ENCODE results near the gene COL4A2. TPM values are rescaled to one million over a fixed set of nuclear protein-coding genes. Genes with fewer than 3 reads are reported as not detected.

The COL4A2 gene
- polyA plus RNA-seq, 1 experiment = 886 TPM

GRCh38 chr13:110276553-110276950, 30.5 kb upstream of the COL4A2 start:
- ChIA-PET CTCF (interaction anchor here (0.8 to 0.9 kb wide), 2 partner anchors 32 to 135 kb away, joined by 3 read pairs; no protein-coding TSS in a partner anchor), POLR2A (no interaction called here)
- TF ChIP-seq, protein P1, sequence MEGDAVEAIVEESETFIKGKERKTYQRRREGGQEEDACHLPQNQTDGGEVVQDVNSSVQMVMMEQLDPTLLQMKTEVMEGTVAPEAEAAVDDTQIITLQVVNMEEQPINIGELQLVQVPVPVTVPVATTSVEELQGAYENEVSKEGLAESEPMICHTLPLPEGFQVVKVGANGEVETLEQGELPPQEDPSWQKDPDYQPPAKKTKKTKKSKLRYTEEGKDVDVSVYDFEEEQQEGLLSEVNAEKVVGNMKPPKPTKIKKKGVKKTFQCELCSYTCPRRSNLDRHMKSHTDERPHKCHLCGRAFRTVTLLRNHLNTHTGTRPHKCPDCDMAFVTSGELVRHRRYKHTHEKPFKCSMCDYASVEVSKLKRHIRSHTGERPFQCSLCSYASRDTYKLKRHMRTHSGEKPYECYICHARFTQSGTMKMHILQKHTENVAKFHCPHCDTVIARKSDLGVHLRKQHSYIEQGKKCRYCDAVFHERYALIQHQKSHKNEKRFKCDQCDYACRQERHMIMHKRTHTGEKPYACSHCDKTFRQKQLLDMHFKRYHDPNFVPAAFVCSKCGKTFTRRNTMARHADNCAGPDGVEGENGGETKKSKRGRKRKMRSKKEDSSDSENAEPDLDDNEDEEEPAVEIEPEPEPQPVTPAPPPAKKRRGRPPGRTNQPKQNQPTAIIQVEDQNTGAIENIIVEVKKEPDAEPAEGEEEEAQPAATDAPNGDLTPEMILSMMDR (IDR thresholded peaks at IDR 0.05; ENCODE audit: insufficient read depth, low read depth, low read length) = no peak
- DNase-seq (ENCODE audit: low read depth) = no peak
- Histone ChIP-seq H3K4me3 (ENCODE audit: low read depth, low read length) (no peak overlapping the region), H3K36me3 (ENCODE audit: control insufficient read depth, insufficient read depth, low read length) (no peaks in the 10 kb centered on the region; the same call in 1 of the 2 replicates), H3K27me3 (ENCODE audit: control insufficient read depth, insufficient read depth, low read length) (no peaks in the 10 kb centered on the region)

- ChIA-PET POLR2A (no interaction called here), CTCF (interaction anchor here (0.8 to 1.7 kb wide), 3 partner anchors 10 to 135 kb away, joined by 3 to 6 read pairs (median 3); no protein-coding TSS in a partner anchor)
- Histone ChIP-seq H3K27me3 (ENCODE audit: control insufficient read depth, insufficient read depth, low read length) (no peaks in the 10 kb centered on the region), H3K36me3 (ENCODE audit: control insufficient read depth, insufficient read depth, low read length) (no peaks in the 10 kb centered on the region; the same call in 1 of the 2 replicates), H3K4me3 (ENCODE audit: low read depth, low read length) (no peak overlapping the region)
- TF ChIP-seq, protein P1 (IDR thresholded peaks at IDR 0.05; ENCODE audit: insufficient read depth, low read depth, low read length) = no peak
- DNase-seq (ENCODE audit: low read depth) = no peak
Observed at GRCh38 chr13:110277357-110277975, 29.6 kb upstream of the COL4A2 start.

GRCh38 chr13:110278859-110279258, 28.2 kb upstream of the COL4A2 start:
- H3K36me3 ChIP-seq (ENCODE audit: control insufficient read depth, insufficient read depth, low read length) = no peaks in the 10 kb centered on the region; the same call in 1 of the 2 replicates
- H3K4me3 ChIP-seq (ENCODE audit: low read depth, low read length) = no peak overlapping the region
- ChIA-PET POLR2A (no interaction called here), CTCF (interaction anchor here (1.0 kb wide), 1 partner anchor 8 kb away, joined by 3 read pairs; no protein-coding TSS in a partner anchor)
- DNase-seq (ENCODE audit: low read depth) = no peak
- H3K27me3 ChIP-seq (ENCODE audit: control insufficient read depth, insufficient read depth, low read length) = no peaks in the 10 kb centered on the region
- TF ChIP-seq, protein P1 (IDR thresholded peaks at IDR 0.05; ENCODE audit: insufficient read depth, low read depth, low read length) = no peak

DNA sequence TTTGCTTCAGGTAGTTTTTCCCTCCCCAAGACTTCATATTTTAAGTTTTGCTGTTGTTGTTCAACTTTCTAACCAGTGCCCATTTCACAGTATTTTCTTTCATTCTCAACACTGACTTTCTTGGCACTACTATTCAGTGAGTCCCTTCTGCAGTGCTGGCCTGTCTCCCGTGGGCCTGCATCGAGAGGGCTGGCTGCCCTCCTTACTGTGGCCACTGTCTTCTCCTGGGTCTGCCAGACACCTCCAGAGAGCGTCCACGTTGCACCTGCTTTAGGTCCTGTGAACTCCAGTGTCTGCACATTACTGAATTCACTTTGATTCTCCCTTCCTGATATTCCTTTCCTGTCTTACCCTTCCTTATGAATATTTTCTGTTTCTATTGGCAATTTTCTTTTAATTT, 27.4 kb upstream of the COL4A2 start:
- no peaks in the 10 kb centered on the region for H3K27me3 ChIP-seq (ENCODE audit: control insufficient read depth, insufficient read depth, low read length)
- H3K4me3 ChIP-seq (ENCODE audit: low read depth, low read length) = no peak overlapping the region
- POLR2A ChIA-PET = no interaction called here
- TF ChIP-seq, protein P1 (IDR thresholded peaks at IDR 0.05; ENCODE audit: insufficient read depth, low read depth, low read length) = no peak
- CTCF ChIA-PET = interaction anchor here (1.0 kb wide), 1 partner anchor 9 kb away, joined by 3 read pairs; no protein-coding TSS in a partner anchor
- no peak for DNase-seq (ENCODE audit: low read depth)
- no peaks in the 10 kb centered on the region; the same call in 1 of the 2 replicates for H3K36me3 ChIP-seq (ENCODE audit: control insufficient read depth, insufficient read depth, low read length)

- POLR2A ChIA-PET = no interaction called here
- CTCF ChIA-PET = no interaction called here
- H3K4me3 ChIP-seq (ENCODE audit: low read depth, low read length) = no peak overlapping the region
- H3K27me3 ChIP-seq (ENCODE audit: control insufficient read depth, insufficient read depth, low read length) = no peaks in the 10 kb centered on the region
- TF ChIP-seq, protein P1 (IDR thresholded peaks at IDR 0.05; ENCODE audit: insufficient read depth, low read depth, low read length) = no peak
- no peak for DNase-seq (ENCODE audit: low read depth)
- H3K36me3 ChIP-seq (ENCODE audit: control insufficient read depth, insufficient read depth, low read length) = no peaks in the 10 kb centered on the region; the same call in 1 of the 2 replicates
Observed at GRCh38 chr13:110280231-110280813, 26.8 kb upstream of the COL4A2 start.
